CD14-positive monocyte (primary cell): ENCODE data around the gene SRPK2. TPM values are rescaled to one million over a fixed set of nuclear protein-coding genes. Genes with fewer than 3 reads are reported as not detected.

ENCODE experiments used
- DNase-seq, 3 donors: peaks; one replicate each; pipeline ENCODE4 v3.0.0-alpha.2; 2011 to 2022
- H2AFZ ChIP-seq: 2 replicates; pipeline ENCODE4 v1.6.0; 2012; ENCODE audit warnings: mild to moderate bottlenecking, low read depth, low read length, inconsistent platforms; ENCODE audit not compliant: insufficient read depth, poor library complexity, severe bottlenecking
- H3K27ac ChIP-seq, 2 donors: 1 replicate in 1 of 2; 2 replicates in 1 of 2; pipeline ENCODE4 v1.5.1; 2012 to 2013; ENCODE audit warnings: low read length in 2 of 2, control low read depth in 1 of 2, inconsistent platforms in 1 of 2, low read depth in 1 of 2, mild to moderate bottlenecking in 1 of 2
- H3K27me3 ChIP-seq, 2 donors: one replicate each; pipeline versions ENCODE4 v1.6.0 to v1.6.1; 2011 to 2013; ENCODE audit warnings: low read length in 2 of 2; ENCODE audit not compliant: control insufficient read depth in 2 of 2, insufficient read depth in 2 of 2
- H3K36me3 ChIP-seq, 2 donors: replicated peaks in 1 of 2; 1 replicate in 1 of 2; 2 replicates in 1 of 2; pipeline versions ENCODE4 v1.5.1 to v1.6.1; 2012 to 2013; ENCODE audit warnings: low read length in 2 of 2, control low read depth in 1 of 2, inconsistent platforms in 1 of 2, mild to moderate bottlenecking in 1 of 2; ENCODE audit not compliant: insufficient read depth in 2 of 2, control insufficient read depth in 1 of 2
- H3K4me1 ChIP-seq, 2 donors: 1 replicate in 1 of 2; 2 replicates in 1 of 2; pipeline versions ENCODE4 v1.5.1 to v1.6.1; 2012 to 2013; ENCODE audit warnings: low read length in 2 of 2, control low read depth in 1 of 2, inconsistent platforms in 1 of 2, mild to moderate bottlenecking in 1 of 2, moderate library complexity in 1 of 2; ENCODE audit not compliant: insufficient read depth in 2 of 2, control insufficient read depth in 1 of 2
- H3K4me2 ChIP-seq: replicated peaks from 2 replicates; pipeline ENCODE3; 2012; ENCODE audit warnings: low read length, moderate library complexity, mild to moderate bottlenecking; ENCODE audit not compliant: poor library complexity, severe bottlenecking; ENCODE audit errors: extremely low read depth
- H3K4me3 ChIP-seq, 3 experiments: fragments of 200-600 bp in 1 of 3; sonication (generic) in 1 of 3; replicated peaks in 1 of 3; 1 replicate in 2 of 3; 2 replicates in 1 of 3; pipeline ENCODE4 v1.5.1; 2011 to 2013; ENCODE audit warnings: low read length in 3 of 3, mild to moderate bottlenecking in 3 of 3, control low read depth in 2 of 3, low read depth in 2 of 3, inconsistent platforms in 1 of 3, moderate library complexity in 1 of 3
- H3K79me2 ChIP-seq: 2 replicates; pipeline ENCODE4 v1.6.0; 2012; ENCODE audit warnings: mild to moderate bottlenecking, control low read depth, inconsistent platforms, low read length, moderate library complexity; ENCODE audit not compliant: insufficient read depth
- H3K9ac ChIP-seq: 2 replicates; pipeline ENCODE4 v1.6.0; 2017; ENCODE audit warnings: low read length, mild to moderate bottlenecking; ENCODE audit not compliant: insufficient read depth, poor library complexity, severe bottlenecking
- H3K9me3 ChIP-seq, 2 donors: replicated peaks in 1 of 2; 1 replicate in 1 of 2; 2 replicates in 1 of 2; pipeline versions ENCODE4 v1.5.1 to v1.6.1; 2012 to 2013; ENCODE audit warnings: low read length in 2 of 2, control low read depth in 1 of 2; ENCODE audit not compliant: control insufficient read depth in 1 of 2, insufficient read depth in 1 of 2
- H4K20me1 ChIP-seq: 2 replicates; pipeline ENCODE4 v1.6.0; 2012; ENCODE audit warnings: mild to moderate bottlenecking, low read length, control low read depth, moderate library complexity; ENCODE audit not compliant: insufficient read depth
- H3K27ac Mint-ChIP-seq, 7 donors: one replicate each; pipeline ENCODE4 v1.8.0; 2020; ENCODE audit warnings: mild to moderate bottlenecking in 7 of 7, mixed read lengths in 7 of 7, moderate library complexity in 6 of 7, inconsistent platforms in 2 of 7
- H3K27me3 Mint-ChIP-seq, 3 donors: one replicate each; pipeline ENCODE4 v1.8.0; 2021 to 2022; ENCODE audit warnings: low read depth in 3 of 3, mild to moderate bottlenecking in 3 of 3, mixed read lengths in 3 of 3, moderate library complexity in 3 of 3, inconsistent platforms in 1 of 3
- H3K36me3 Mint-ChIP-seq, 2 donors: one replicate each; pipeline ENCODE4 v1.8.0; 2020; ENCODE audit warnings: mixed read lengths in 2 of 2, inconsistent platforms in 1 of 2, mild to moderate bottlenecking in 1 of 2
- H3K4me1 Mint-ChIP-seq: one replicate; pipeline ENCODE4 v1.8.0; 2020; ENCODE audit warnings: mild to moderate bottlenecking, mixed read lengths
- H3K4me3 Mint-ChIP-seq, 2 donors: one replicate each; pipeline ENCODE4 v1.8.0; 2020; ENCODE audit warnings: mild to moderate bottlenecking in 2 of 2, mixed read lengths in 2 of 2, moderate library complexity in 1 of 2
- H3K9me3 Mint-ChIP-seq, 7 donors: one replicate each; pipeline ENCODE4 v1.8.0; 2020 to 2022; ENCODE audit warnings: mixed read lengths in 7 of 7, mild to moderate bottlenecking in 6 of 7, moderate library complexity in 6 of 7, inconsistent platforms in 2 of 7
- CTCF ChIP-seq: fragments of 200-600 bp; IDR thresholded peaks from one replicate; pipeline ENCODE4 v1.8.0; 2022; ENCODE audit warnings: antibody characterized with exemption, mild to moderate bottlenecking
- WGBS: methylation state at CpG from one replicate; pipeline ENCODE4 v1.1.5; 2013; ENCODE audit warnings: missing lambda C conversion rate; ENCODE audit not compliant: insufficient coverage; 5-methylcytosine and 5-hydroxymethylcytosine counted together
- intact Hi-C, 2 donors: fragments of 100-400 bp; cut with micrococcal nuclease; formaldehyde crosslinking; loops; one replicate each; pipeline versions ENCODE4 v1.15.0 to v1.15.1; 2023
- polyA plus RNA-seq, 3 donors: library from polyadenylated mRNA; depleted of rRNA in 1 of 3; unstranded in 2 of 3; stranded (reverse) in 1 of 3; fragments of 300-500 nt in 2 of 3; fragments of >200 nt in 1 of 3; fragmentation: Illumina TruSeq in 2 of 3; gene quantifications; 1 replicate in 2 of 3; 2 replicates in 1 of 3; pipeline ENCODE4 v1.2.3, GENCODE V29; 2012 to 2021

The SRPK2 gene
- polyA plus RNA-seq, 3 donors = 12.6 to 37.7 (median 30.0) TPM

- Histone ChIP-seq H4K20me1 (peaks cover 11% of the 10 kb centered on the region), H3K4me1 (peaks cover 0 to 7% of the 10 kb centered on the region in 2 donors), H3K9me3 (no peaks in the 10 kb centered on the region), H3K36me3 (peaks cover 0 to 47% of the 10 kb centered on the region in 2 donors), H2AFZ (no peak overlapping the region), H3K27me3 (no peaks in the 10 kb centered on the region), H3K4me2 (no peak overlapping the region), H3K27ac (no peak overlapping the region), H3K79me2 (no peaks in the 10 kb centered on the region), H3K9ac (no peak overlapping the region), H3K4me3 (no peak overlapping the region)
- Mint-ChIP-seq H3K4me1 (peaks cover 15% of the 10 kb centered on the region), H3K27ac (peak overlapping the region in 1 of 7 donors; percentile 1), H3K36me3 (peaks cover 22 to 43% of the 10 kb centered on the region in 2 donors), H3K27me3 (peaks cover 0 to 1% (median 1%) of the 10 kb centered on the region in 3 donors), H3K9me3 (no peaks in the 10 kb centered on the region), H3K4me3 (no peak overlapping the region)
- WGBS = 73% methylated on average over 3 of the region's 6 CpGs
- no peak for DNase-seq
- TF ChIP-seq CTCF = no peak
- intact Hi-C loops = no loop called here
Measured at GRCh38 chr7:105153531-105153930, 235.2 kb downstream of the SRPK2 start.

GRCh38 chr7:105151152-105151551 lies 237.6 kb downstream of the SRPK2 start:
- WGBS = no CpG with 5 or more reads among the region's 3 CpGs
- H2AFZ ChIP-seq = no peak overlapping the region
- Mint-ChIP-seq H3K9me3 (no peaks in the 10 kb centered on the region), H3K27me3 (peaks cover 0 to 1% (median 1%) of the 10 kb centered on the region in 3 donors), H3K4me3 (no peak overlapping the region), H3K27ac (no peak overlapping the region), H3K4me1 (peaks cover 8% of the 10 kb centered on the region), H3K36me3 (peaks cover 21 to 27% of the 10 kb centered on the region in 2 donors)
- peaks cover 12% of the 10 kb centered on the region for H4K20me1 ChIP-seq
- H3K4me1 ChIP-seq = peaks cover 0 to 7% of the 10 kb centered on the region in 2 donors
- H3K9ac ChIP-seq = no peak overlapping the region
- H3K27me3 ChIP-seq = no peaks in the 10 kb centered on the region
- no peaks in the 10 kb centered on the region for H3K9me3 ChIP-seq
- H3K4me2 ChIP-seq = no peak overlapping the region
- H3K4me3 ChIP-seq = no peak overlapping the region
- H3K36me3 ChIP-seq = peaks cover 4 to 34% of the 10 kb centered on the region in 2 donors
- no peak overlapping the region for H3K27ac ChIP-seq
- DNase-seq = no peak
- no peaks in the 10 kb centered on the region for H3K79me2 ChIP-seq
- no peak for TF ChIP-seq CTCF
- intact Hi-C loops = no loop called here
